ENCODE results near the gene PLIN5.

Gene PLIN5

GRCh38 chr19:4504891-4505569, 30.0 kb downstream of the PLIN5 start:
- no peak for DNase-seq (ENCODE audit: low read depth)

GRCh38 chr19:4504297-4504701, 30.7 kb downstream of the PLIN5 start:
- no peak for DNase-seq (ENCODE audit: low read depth)

GRCh38 chr19:4503825-4504170, 31.2 kb downstream of the PLIN5 start:
- DNase-seq (ENCODE audit: low read depth), result no peak

GRCh38 chr19:4503132-4503824, 31.7 kb downstream of the PLIN5 start:
- no peak for DNase-seq (ENCODE audit: low read depth)

- DNase-seq (ENCODE audit: low read depth), result no peak
These were observed 32.5 kb downstream of the PLIN5 start for GRCh38 chr19:4502282-4503131.

- DNase-seq (ENCODE audit: low read depth), result no peak
These were observed 33.3 kb downstream of the PLIN5 start for GRCh38 chr19:4501691-4502090.

GRCh38 chr19:4500841-4501591, 34.0 kb downstream of the PLIN5 start:
- no peak for DNase-seq (ENCODE audit: low read depth)

- no peak for DNase-seq (ENCODE audit: low read depth)
These were observed 35.2 kb downstream of the PLIN5 start for GRCh38 chr19:4499855-4500254.

- DNase-seq (ENCODE audit: low read depth), result no peak
These were observed 35.7 kb downstream of the PLIN5 start for GRCh38 chr19:4499318-4499717.

GRCh38 chr19:4498694-4499093, 36.3 kb downstream of the PLIN5 start:
- no peak for DNase-seq (ENCODE audit: low read depth)

GRCh38 chr19:4497770-4498389, 37.1 kb downstream of the PLIN5 start:
- no peak for DNase-seq (ENCODE audit: low read depth)

- no peak for DNase-seq (ENCODE audit: low read depth)
These were observed 38.7 kb downstream of the PLIN5 start for GRCh38 chr19:4496304-4496703.

- no peak for DNase-seq (ENCODE audit: low read depth)
These were observed 39.6 kb downstream of the PLIN5 start for GRCh38 chr19:4495471-4495870.

- no peak for DNase-seq (ENCODE audit: low read depth)
These were observed 40.3 kb downstream of the PLIN5 start for GRCh38 chr19:4494691-4495064.

- DNase-seq (ENCODE audit: low read depth), result no peak
These were observed 40.9 kb downstream of the PLIN5 start for GRCh38 chr19:4493929-4494690.

- DNase-seq (ENCODE audit: low read depth), result no peak
These were observed 41.7 kb downstream of the PLIN5 start for GRCh38 chr19:4493104-4493928.

- DNase-seq (ENCODE audit: low read depth), result no peak
These were observed 42.5 kb downstream of the PLIN5 start for GRCh38 chr19:4492337-4493103.

- no peak for DNase-seq (ENCODE audit: low read depth)
These were observed 43.6 kb downstream of the PLIN5 start for GRCh38 chr19:4491446-4491845.

- no peak for DNase-seq (ENCODE audit: low read depth)
These were observed 46.5 kb downstream of the PLIN5 start for GRCh38 chr19:4488496-4488895.

Measured in T follicular helper cell (primary cell).